Neural crest cell (in vitro differentiated cells): ENCODE results near the gene LMAN1L. TPM values are rescaled to one million over a fixed set of nuclear protein-coding genes. Genes with fewer than 3 reads are reported as not detected.

Source experiments
- DNase-seq: peaks from one replicate; pipeline ENCODE4 v3.0.0; 2021; ENCODE audit warnings: low read depth, mixed read lengths, low spot score
- H3K27ac Mint-ChIP-seq: one replicate; pipeline ENCODE4 v1.8.0; 2021; ENCODE audit warnings: mild to moderate bottlenecking, mixed read lengths; ENCODE audit not compliant: unreplicated experiment
- H3K27me3 Mint-ChIP-seq: 2 replicates; pipeline ENCODE4 v1.8.0; 2021; ENCODE audit warnings: low read depth, mild to moderate bottlenecking, mixed read lengths
- H3K36me3 Mint-ChIP-seq: 2 replicates; pipeline ENCODE4 v1.8.0; 2021; ENCODE audit warnings: low read depth, mild to moderate bottlenecking, mixed read lengths
- H3K4me1 Mint-ChIP-seq: 2 replicates; pipeline ENCODE4 v1.8.0; 2021; ENCODE audit warnings: mixed read lengths
- H3K4me3 Mint-ChIP-seq: one replicate; pipeline ENCODE4 v1.8.0; 2021; ENCODE audit warnings: mild to moderate bottlenecking, mixed read lengths
- H3K9me3 Mint-ChIP-seq: 2 replicates; pipeline ENCODE4 v1.8.0; 2021; ENCODE audit warnings: mixed read lengths
- total RNA-seq: library from RNA; stranded (reverse); gene quantifications from 2 replicates; pipeline ENCODE4 v1.2.1, GENCODE V29; 2021
- TF ChIP-seq, protein P1 (sequence below): fragments of 200-600 bp; sonication (generic); conservative IDR thresholded peaks from 2 replicates; pipeline ENCODE4 v1.5.0; 2021; ENCODE audit warnings: antibody characterized with exemption, mild to moderate bottlenecking

The LMAN1L gene
- total RNA-seq, 1 donor from 2014 or later, result not detected

DNA sequence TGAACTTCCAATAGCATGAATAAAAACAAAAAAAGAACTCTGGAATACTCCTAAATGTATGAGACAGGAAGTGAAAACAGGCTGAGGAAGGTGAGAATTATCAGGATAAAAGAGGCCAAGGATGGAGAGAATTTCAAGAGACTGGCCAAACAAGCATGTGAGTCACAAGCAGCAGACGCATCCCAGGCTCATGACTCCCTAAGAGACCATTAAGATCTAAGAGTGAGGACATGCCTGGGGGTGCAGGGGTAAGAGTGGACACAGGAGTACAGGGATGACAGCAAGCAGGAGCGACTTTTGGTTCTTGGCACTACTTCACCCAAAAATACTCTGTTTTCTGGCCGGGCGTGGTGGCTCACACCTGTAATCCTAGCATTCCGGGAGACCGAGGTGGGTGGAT is 53.5 kb downstream of the LMAN1L start:
- DNase-seq, result no peak
- H3K9me3 Mint-ChIP-seq, result no peaks in the 10 kb centered on the region
- no peaks in the 10 kb centered on the region for H3K27me3 Mint-ChIP-seq
- peak overlapping the region; percentile 5 for H3K27ac Mint-ChIP-seq
- H3K4me3 Mint-ChIP-seq, result peak overlapping the region; percentile 11
- peaks cover 9% of the 10 kb centered on the region for H3K36me3 Mint-ChIP-seq
- H3K4me1 Mint-ChIP-seq, result peaks cover 20% of the 10 kb centered on the region
- TF ChIP-seq, protein P1, sequence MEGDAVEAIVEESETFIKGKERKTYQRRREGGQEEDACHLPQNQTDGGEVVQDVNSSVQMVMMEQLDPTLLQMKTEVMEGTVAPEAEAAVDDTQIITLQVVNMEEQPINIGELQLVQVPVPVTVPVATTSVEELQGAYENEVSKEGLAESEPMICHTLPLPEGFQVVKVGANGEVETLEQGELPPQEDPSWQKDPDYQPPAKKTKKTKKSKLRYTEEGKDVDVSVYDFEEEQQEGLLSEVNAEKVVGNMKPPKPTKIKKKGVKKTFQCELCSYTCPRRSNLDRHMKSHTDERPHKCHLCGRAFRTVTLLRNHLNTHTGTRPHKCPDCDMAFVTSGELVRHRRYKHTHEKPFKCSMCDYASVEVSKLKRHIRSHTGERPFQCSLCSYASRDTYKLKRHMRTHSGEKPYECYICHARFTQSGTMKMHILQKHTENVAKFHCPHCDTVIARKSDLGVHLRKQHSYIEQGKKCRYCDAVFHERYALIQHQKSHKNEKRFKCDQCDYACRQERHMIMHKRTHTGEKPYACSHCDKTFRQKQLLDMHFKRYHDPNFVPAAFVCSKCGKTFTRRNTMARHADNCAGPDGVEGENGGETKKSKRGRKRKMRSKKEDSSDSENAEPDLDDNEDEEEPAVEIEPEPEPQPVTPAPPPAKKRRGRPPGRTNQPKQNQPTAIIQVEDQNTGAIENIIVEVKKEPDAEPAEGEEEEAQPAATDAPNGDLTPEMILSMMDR, result no peak

DNA sequence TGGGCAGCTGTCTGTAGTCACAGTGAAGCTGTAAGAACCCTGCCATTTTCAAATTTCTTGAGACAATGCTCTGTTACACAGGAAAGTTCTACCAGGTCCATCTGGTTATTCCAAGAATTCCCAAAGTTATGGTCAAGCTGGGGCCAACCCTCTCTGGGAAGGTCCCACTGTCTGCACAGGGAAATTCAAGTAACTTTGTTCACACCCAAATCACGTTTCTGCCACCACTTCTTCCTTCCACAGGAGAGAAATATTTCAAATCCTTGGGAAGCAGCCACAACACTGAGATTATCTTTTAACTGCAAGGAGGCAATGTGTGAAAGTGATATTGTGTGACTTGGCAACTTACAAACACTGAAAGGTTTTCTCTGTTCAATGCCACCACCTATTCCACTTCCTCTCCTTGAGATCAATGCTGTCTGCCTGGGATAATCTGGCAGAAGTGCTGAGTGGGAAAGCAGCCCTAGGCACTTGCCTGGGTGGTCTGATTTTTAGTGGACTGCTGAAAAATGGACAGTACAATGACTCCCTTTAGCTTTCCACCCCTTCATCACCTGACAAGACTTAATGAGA is 54.9 kb downstream of the LMAN1L start:
- Mint-ChIP-seq H3K9me3 (no peaks in the 10 kb centered on the region), H3K27ac (no peak overlapping the region), H3K4me1 (peaks cover 23% of the 10 kb centered on the region), H3K4me3 (peak overlapping the region; percentile 63), H3K27me3 (no peaks in the 10 kb centered on the region), H3K36me3 (peaks cover 9% of the 10 kb centered on the region)
- no peak for DNase-seq
- TF ChIP-seq, protein P1, result no peak

DNA sequence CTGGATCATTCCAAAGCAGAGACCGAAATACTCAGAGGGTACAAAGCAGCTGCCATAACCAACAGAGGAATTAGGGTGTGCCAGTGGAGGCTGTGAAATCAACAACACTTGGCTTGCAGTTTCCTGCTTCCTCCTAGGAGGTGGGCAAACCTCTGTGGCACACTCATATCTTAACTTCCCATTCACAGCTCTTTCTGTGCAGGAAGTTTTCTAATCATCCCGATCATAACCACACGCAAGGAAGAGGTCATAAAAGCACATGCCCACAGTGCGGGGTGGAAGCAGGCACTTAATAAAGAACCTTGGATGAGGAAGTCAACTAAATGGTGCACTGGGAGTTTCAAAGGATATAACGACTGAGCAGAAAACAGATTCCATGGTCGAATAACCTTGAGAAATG is 55.4 kb downstream of the LMAN1L start:
- Mint-ChIP-seq H3K27me3 (no peaks in the 10 kb centered on the region), H3K4me3 (peak overlapping the region; percentile 63), H3K36me3 (peaks cover 9% of the 10 kb centered on the region), H3K27ac (no peak overlapping the region), H3K9me3 (no peaks in the 10 kb centered on the region), H3K4me1 (peaks cover 28% of the 10 kb centered on the region)
- TF ChIP-seq, protein P1, result no peak
- no peak for DNase-seq

DNA sequence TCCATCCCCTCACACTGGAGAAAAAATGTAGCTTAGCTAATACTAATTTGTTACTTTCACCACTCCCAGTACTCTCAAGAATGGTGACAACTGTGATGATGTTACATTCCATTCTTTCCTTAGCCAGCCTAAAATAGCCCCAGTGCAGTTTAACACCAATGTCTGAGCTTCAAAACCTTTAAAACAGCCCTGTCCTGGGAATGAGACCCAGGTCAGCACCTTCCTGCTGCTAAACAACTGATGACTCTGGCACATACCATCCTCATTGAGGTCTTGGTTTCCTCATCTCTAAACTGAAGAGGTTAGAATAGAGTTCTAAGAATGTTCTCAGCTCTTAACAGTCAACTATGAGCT is 56.7 kb downstream of the LMAN1L start:
- Mint-ChIP-seq H3K36me3 (peaks cover 9% of the 10 kb centered on the region), H3K27ac (no peak overlapping the region), H3K27me3 (no peaks in the 10 kb centered on the region), H3K4me1 (peaks cover 33% of the 10 kb centered on the region), H3K9me3 (no peaks in the 10 kb centered on the region), H3K4me3 (no peak overlapping the region)
- DNase-seq, result no peak
- TF ChIP-seq, protein P1, result no peak

DNA sequence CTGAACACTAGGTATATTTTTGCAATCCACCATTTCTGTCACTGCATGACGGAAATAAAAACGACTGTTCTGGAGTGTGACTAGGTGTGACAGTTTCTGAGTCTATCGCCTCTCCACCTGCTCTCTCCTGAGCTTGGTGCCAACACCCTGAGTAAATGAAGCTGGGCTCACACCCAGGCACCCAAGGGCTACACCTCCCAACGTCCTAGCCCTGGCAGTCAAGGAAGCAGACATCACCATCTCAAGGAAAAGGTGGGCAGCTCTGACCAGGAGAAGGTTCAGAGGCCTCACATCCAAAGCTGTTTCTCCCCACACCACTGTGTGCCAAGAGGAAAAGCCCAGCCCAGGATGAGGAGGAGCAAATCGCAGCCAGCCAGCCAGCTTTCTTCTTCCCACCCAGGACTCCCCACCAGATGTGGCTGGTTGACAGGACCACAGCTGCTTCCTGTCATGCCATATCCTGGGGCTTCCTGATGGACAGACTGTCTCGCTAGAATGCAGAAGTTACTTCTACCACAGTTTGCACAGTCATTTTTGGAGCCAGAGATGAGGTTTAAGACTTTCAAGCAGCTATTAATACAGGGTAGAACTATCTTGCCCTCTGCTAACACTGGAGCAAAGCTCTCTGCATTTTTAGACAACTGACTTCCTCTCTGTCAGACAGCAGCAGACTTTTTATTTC is 57.2 kb downstream of the LMAN1L start:
- H3K9me3 Mint-ChIP-seq, result no peaks in the 10 kb centered on the region
- H3K36me3 Mint-ChIP-seq, result peaks cover 6% of the 10 kb centered on the region
- no peak overlapping the region for H3K27ac Mint-ChIP-seq
- TF ChIP-seq, protein P1, result no peak
- no peak for DNase-seq
- peak overlapping the region; percentile 69 for H3K4me3 Mint-ChIP-seq
- H3K27me3 Mint-ChIP-seq, result no peaks in the 10 kb centered on the region
- H3K4me1 Mint-ChIP-seq, result peaks cover 33% of the 10 kb centered on the region
